PFSK-1 (cell line): ENCODE results near the gene SESTD1.

Source experiments
- FOXP2 ChIP-seq: optimal IDR thresholded peaks from 2 replicates; pipeline ENCODE3; 2011; ENCODE audit warnings: borderline replicate concordance, control low read depth, inconsistent platforms; ENCODE audit not compliant: insufficient read depth; ENCODE audit errors: extremely low read length, extremely low read depth
- POLR2AphosphoS5 ChIP-seq: IDR thresholded peaks from 2 replicates; pipeline ENCODE4 v1.6.1; 2012; ENCODE audit warnings: low read depth, mild to moderate bottlenecking, control low read depth, low read length, moderate library complexity
- REST ChIP-seq, 2 experiments: IDR thresholded peaks; 2 replicates each; pipeline versions ENCODE4 v1.6.1 to v1.8.0; 2011 to 2012; ENCODE audit warnings: low read depth in 2 of 2, low read length in 2 of 2, control low read depth in 1 of 2, inconsistent platforms in 1 of 2, mild to moderate bottlenecking in 1 of 2, moderate library complexity in 1 of 2; ENCODE audit not compliant: insufficient read depth in 1 of 2
- SIN3A ChIP-seq: IDR thresholded peaks from 2 replicates; pipeline ENCODE4 v1.6.1; 2012; ENCODE audit warnings: mild to moderate bottlenecking, low read length, moderate library complexity, borderline replicate concordance; ENCODE audit not compliant: insufficient read depth
- TAF1 ChIP-seq: IDR thresholded peaks from 2 replicates; pipeline ENCODE4 v1.6.1; 2012; ENCODE audit warnings: low read length, control low read depth, borderline replicate concordance; ENCODE audit not compliant: insufficient read depth

The SESTD1 gene

GRCh38 chr2:179129574-179130238 lies 134.9 kb downstream of the SESTD1 start:
- TF ChIP-seq FOXP2 (no peak), SIN3A (no peak), REST (IDR thresholded peaks at IDR 0.05; ENCODE audit: insufficient read depth in 1 of 2, low read depth in 2 of 2, low read length in 2 of 2) (no peak), TAF1 (no peak), POLR2AphosphoS5 (no peak)

GRCh38 chr2:179125404-179125803 lies 139.2 kb downstream of the SESTD1 start:
- TF ChIP-seq FOXP2: no peak
- no peak for TF ChIP-seq SIN3A
- TF ChIP-seq TAF1: no peak
- TF ChIP-seq POLR2AphosphoS5: no peak
- no peak for TF ChIP-seq REST (IDR thresholded peaks at IDR 0.05; ENCODE audit: insufficient read depth in 1 of 2, low read depth in 2 of 2, low read length in 2 of 2)

GRCh38 chr2:179124282-179124681 lies 140.3 kb downstream of the SESTD1 start:
- TF ChIP-seq SIN3A (no peak), FOXP2 (no peak), POLR2AphosphoS5 (no peak), REST (IDR thresholded peaks at IDR 0.05; ENCODE audit: insufficient read depth in 1 of 2, low read depth in 2 of 2, low read length in 2 of 2) (no peak), TAF1 (no peak)

- TF ChIP-seq TAF1 (no peak), POLR2AphosphoS5 (no peak), REST (IDR thresholded peaks at IDR 0.05; ENCODE audit: insufficient read depth in 1 of 2, low read depth in 2 of 2, low read length in 2 of 2) (no peak), SIN3A (no peak), FOXP2 (no peak)
Observed at GRCh38 chr2:179123272-179123662, 141.4 kb downstream of the SESTD1 start.
